Measurements from ENCODE around the gene UBE2S.
A peak's percentile ranks its signal among the peaks of the same experiment; 100 is the strongest.

UBE2S gene

GRCh38 chr19:55382013-55382412, 25.6 kb downstream of the UBE2S start:
- DNase-seq = no peak

- no peak for DNase-seq
Measured at GRCh38 chr19:55379174-55379573, 28.4 kb downstream of the UBE2S start.

- DNase-seq = no peak
Measured at GRCh38 chr19:55377356-55378131, 30.0 kb downstream of the UBE2S start.

- DNase-seq = no peak
Measured at GRCh38 chr19:55376241-55376933, 31.2 kb downstream of the UBE2S start, which contains the start of gene TMEM190. TMEM190 (plus strand) TSS chr19:55376826; CDS start chr19:55376854, 28 bp downstream.

- DNase-seq = no peak
Measured at GRCh38 chr19:55373993-55374757, 33.4 kb downstream of the UBE2S start.

GRCh38 chr19:55373306-55373992, 34.1 kb downstream of the UBE2S start:
- DNase-seq = no peak

GRCh38 chr19:55372316-55373081, 35.1 kb downstream of the UBE2S start:
- no peak for DNase-seq

GRCh38 chr19:55370305-55370988, 37.1 kb downstream of the UBE2S start, which contains the start of gene IL11:
IL11 (minus strand) TSS chr19:55370463; CDS start chr19:55370310, 153 bp downstream.
- no peak for DNase-seq

GRCh38 chr19:55369653-55370304, 37.8 kb downstream of the UBE2S start:
- peak; percentile 27 for DNase-seq

- DNase-seq = peak; percentile 12
Measured at GRCh38 chr19:55368701-55369563, 38.7 kb downstream of the UBE2S start.

- no peak for DNase-seq
Measured at GRCh38 chr19:55368106-55368505, 39.5 kb downstream of the UBE2S start.

GRCh38 chr19:55366790-55367189, 40.8 kb downstream of the UBE2S start:
- DNase-seq = no peak

GRCh38 chr19:55365964-55366363, 41.6 kb downstream of the UBE2S start:
- no peak for DNase-seq

- no peak for DNase-seq
Measured at GRCh38 chr19:55365245-55365644, 42.3 kb downstream of the UBE2S start.

- DNase-seq = no peak
Measured at GRCh38 chr19:55362990-55363716, 44.4 kb downstream of the UBE2S start, which contains the start of gene GARIN5B. GARIN5B (minus strand) TSS chr19:55363260; CDS start chr19:55363066, 194 bp downstream.

GRCh38 chr19:55362174-55362989, 45.2 kb downstream of the UBE2S start:
- DNase-seq = no peak

- no peak for DNase-seq
Measured at GRCh38 chr19:55360902-55361301, 46.7 kb downstream of the UBE2S start.
